Tongue (tissue), 2 donors: ENCODE data around the gene LMF2. TPM values are rescaled to one million over a fixed set of nuclear protein-coding genes. Genes with fewer than 3 reads are reported as not detected.
"Not testable (repeated sequence)": the region's sequence is repeated elsewhere in the genome, so short reads cannot be mapped to it uniquely, and the experiment has no call there.

Experiments
- DNase-seq: peaks from one replicate; pipeline ENCODE4 v3.0.0-alpha.2; 2015
- total RNA-seq: library from RNA; depleted of rRNA; stranded (reverse); fragments of >200 nt; gene quantifications from one replicate; pipeline ENCODE4 v1.2.3, GENCODE V29; 2014

The LMF2 gene
- total RNA-seq, result 30.8 TPM

DNA sequence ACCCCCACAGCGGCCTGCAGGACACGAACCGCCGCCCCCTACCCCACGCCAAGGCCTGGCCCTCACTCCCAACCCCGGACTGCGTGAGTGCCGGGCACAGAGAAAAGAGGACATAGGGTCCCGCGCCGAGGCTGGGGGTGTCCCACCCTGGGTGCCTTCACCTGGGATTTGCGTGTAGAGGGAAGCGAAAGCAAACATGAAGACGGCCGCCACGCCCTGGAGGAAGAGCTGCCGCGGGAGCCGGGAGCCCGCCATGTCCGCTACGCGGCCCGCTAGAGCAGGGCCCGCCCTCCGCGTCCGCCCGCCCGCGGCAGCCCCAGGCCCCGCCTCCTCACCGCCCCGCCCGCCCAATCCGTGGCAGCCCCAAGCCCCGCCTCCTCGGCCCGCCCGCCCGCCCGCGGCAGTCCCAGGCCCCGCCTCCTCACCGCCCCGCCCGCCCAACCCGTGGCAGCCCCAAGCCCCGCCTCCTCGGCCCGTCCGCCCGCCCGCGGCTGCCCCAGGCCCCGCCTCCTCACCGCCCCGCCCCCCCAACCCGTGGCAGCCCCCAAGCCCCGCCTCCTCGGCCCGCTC lies at the start of gene LMF2:
Gene LMF2, minus strand, starts transcription at position 282 of the 570 bp plus-strand sequence. Its CDS starts 27 bp downstream, at position 255.
- no peak for DNase-seq

- DNase-seq, result no peak
These were observed 49.2 kb upstream of the LMF2 start for GRCh38 chr22:50556703-50557102.

DNA sequence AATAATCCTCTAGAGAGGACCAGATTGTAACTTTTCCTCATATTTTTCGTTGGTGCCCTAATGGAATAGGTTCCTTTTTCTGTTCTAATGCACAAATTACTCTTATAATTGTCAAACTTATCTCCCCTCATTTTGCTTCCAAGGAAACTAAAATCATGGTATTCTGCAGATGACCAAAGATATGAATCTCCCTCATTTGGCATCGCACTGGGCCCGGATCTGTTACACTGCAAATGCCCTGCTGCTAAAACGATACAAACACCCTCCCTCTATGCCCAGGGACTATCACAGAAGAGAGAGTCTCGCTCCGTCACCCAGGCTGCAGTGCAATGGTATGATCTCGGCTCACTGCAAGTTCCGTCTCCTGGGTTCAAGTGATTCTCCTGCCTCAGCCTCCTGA lies 45.8 kb upstream of the LMF2 start:
- no peak for DNase-seq

GRCh38 chr22:50551160-50551752 lies 43.8 kb upstream of the LMF2 start:
- DNase-seq, result no peak

- DNase-seq, result no peak
These were observed 42.9 kb upstream of the LMF2 start for GRCh38 chr22:50550395-50550794.

DNA sequence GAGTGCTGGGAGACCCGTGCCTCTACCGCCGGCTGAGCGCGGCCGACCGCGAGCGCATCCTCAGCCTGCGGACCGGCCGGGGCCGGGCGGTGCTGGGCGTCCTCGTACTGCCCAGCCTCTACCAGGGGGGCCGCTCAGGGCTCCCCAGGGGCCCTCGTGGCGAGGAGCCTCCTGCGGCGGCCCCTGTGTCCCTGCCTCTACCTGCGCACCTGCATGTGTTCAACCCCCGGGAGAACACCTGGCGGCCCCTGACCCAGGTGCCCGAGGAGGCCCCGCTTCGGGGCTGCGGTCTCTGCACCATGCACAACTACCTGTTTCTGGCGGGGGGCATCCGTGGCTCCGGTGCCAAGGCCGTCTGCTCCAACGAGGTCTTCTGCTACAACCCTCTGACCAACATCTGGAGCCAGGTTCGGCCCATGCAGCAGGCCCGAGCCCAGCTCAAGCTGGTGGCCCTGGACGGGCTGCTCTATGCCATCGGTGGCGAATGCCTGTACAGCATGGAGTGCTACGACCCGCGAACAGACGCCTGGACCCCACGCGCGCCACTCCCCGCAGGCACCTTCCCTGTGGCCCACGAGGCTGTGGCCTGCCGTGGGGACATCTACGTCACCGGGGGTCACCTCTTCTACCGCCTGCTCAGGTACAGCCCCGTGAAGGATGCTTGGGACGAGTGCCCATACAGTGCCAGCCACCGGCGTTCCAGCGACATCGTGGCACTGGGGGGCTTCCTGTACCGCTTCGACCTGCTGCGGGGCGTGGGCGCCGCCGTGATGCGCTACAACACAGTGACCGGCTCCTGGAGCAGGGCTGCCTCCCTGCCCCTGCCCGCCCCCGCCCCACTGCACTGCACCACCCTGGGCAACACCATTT lies 41.7 kb upstream of the LMF2 start:
- no peak for DNase-seq

GRCh38 chr22:50548040-50548920 lies 40.8 kb upstream of the LMF2 start:
- no peak for DNase-seq

DNA sequence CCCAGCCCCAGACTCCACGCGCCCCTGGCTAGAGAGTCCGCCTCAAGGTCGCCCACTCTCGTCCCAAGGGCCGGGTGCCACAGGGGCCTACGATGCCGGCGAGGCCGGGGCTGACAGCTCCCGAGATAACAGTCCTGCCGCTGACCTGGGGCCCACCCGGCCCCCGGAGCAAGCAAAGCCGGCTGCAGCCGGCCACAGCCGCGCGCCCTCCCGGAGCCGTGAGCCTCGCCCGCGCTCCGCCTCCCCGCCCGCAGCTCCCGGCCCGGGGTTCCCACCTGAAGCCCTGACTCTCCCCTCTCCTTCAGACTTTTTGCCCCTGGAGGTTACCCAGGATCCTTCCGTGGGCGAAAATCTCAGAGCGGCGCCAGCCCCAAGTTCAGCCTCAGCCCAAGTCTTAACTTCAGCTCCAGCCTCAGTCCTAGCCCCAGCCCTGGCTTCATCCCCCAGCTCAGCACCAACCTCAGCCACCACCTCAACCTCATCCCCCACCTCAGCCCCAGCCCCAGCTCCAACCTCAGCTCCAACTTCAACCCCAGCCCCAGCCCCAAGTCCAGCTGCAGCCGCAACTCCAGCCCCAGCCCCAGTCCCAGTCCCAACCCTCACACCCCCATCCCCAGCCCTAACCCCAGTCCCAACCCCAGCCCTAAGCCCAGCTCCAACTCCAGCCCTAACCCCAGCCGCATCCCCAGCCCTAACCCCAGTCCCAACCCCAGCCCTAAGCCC lies 39.9 kb upstream of the LMF2 start:
- no peak for DNase-seq

- DNase-seq, result no peak
These were observed 39.1 kb upstream of the LMF2 start for GRCh38 chr22:50546326-50547262.

- no peak for DNase-seq
These were observed 38.2 kb upstream of the LMF2 start, which contains the start of gene KLHDC7B for GRCh38 chr22:50545522-50546325. TSS of gene KLHDC7B (plus strand) at chr22:50545899. CDS start at chr22:50546244, 345 bp downstream.

DNA sequence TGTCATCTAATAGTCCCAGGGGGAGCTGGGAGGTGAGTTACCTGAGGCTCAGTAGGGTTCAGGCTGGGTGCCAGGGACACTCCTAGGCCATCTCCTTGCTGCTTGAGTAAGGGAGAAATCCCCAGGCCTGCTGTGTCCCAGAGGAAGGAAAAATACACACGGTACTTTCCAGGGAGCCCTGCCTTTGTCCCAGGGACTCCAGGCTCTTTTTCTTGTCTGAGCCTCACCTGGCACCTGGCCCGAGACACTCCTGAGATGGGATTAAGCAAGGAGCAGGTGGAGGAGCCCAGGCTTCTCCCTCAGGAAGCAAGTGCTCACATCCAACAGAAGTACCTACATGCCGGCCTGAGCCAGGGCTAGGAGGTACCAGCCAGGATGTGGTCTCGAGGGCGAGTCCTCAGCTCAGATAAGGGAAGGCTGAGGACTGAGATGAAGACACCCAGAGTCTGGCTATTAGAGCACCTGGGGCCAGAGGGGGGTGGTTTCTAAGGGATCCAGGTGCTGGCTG lies 37.3 kb upstream of the LMF2 start:
- no peak for DNase-seq

- DNase-seq, result peak; percentile 63
These were observed 36.7 kb upstream of the LMF2 start for GRCh38 chr22:50544078-50544745.

DNA sequence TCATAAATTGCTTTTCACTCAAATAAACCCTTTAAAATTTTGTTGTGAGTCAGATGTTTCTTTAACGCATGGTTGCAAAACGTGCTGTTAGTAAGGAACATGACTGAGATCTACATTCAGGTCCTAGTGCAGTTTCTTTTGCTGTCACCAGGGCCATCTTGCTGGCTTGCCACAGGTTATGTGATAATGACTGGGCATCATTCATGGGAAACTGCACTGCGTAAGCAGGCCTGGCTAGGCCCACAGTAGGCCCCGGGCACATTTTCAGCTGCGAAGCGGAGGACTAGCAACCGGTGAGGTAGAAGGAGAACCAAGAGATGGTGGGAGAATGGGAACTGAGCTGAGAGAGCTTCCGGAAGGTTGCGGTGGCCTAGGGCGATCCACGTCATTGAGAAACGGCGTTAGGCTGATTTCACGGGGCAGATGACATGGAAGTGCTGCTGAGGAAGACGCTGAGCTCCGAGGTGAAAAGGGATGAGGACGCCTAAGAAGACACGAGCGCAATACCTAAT lies 35.0 kb upstream of the LMF2 start:
- no peak for DNase-seq

- not testable (repeated sequence) for DNase-seq
These were observed 34.1 kb upstream of the LMF2 start for GRCh38 chr22:50541667-50542026.

GRCh38 chr22:50540381-50540780 lies 32.9 kb upstream of the LMF2 start:
- no peak for DNase-seq

DNA sequence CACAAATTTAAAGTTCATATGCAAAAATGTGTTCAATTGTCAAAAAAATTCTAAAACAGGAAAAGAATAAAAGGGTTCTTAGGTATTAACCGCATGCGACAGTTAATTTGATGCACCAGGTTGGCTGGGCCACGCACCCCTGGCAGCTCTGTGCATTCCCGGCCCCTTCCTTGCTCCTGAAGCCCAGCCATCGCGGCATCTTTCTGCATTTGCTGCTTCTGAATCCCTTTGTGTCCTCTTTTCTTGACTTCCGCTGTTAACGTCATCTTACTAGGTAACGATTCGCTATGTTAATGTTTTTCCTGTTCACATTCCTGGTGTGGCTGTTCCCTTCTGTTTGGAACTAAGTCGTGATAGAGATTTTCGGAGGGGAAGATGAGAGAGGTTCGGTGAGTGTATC lies 30.3 kb upstream of the LMF2 start:
- no peak for DNase-seq

DNA sequence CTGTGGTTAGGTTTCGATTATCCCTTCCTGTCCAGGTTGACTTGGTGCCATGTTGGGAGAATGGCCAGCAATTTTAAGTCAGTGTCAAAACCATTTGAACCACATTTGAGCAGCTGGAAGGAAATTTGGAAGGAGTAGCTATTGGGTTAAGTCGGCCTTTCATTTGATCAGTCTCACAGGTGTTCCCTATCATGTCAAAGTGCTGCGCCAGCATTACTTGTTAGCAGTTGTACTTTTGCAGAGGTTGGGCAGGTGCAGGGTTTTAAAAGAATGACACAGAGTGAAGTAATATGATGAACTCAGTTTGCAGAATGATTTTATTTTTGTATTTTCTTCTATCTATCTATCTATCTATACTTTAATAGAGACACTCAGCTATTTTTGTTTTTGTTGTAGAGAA lies 28.7 kb upstream of the LMF2 start:
- DNase-seq, result no peak

- DNase-seq, result no peak
These were observed 27.6 kb upstream of the LMF2 start for GRCh38 chr22:50535113-50535512.
